ENCODE data around the gene CFAP74.

Gene CFAP74

GRCh38 chr1:2044510-2045319, 41.1 kb upstream of the CFAP74 start:
- H3K27ac Mint-ChIP-seq: no peak overlapping the region
- peaks cover 3% of the 10 kb centered on the region for H3K27me3 Mint-ChIP-seq
- H3K4me3 Mint-ChIP-seq: peak overlapping the region; percentile 78
- H3K9me3 Mint-ChIP-seq: no peaks in the 10 kb centered on the region
- H3K4me1 Mint-ChIP-seq: peaks cover 25% of the 10 kb centered on the region
- no peaks in the 10 kb centered on the region for H3K36me3 Mint-ChIP-seq

GRCh38 chr1:2043886-2044285, 40.3 kb upstream of the CFAP74 start:
- Mint-ChIP-seq H3K36me3 (no peaks in the 10 kb centered on the region), H3K9me3 (no peaks in the 10 kb centered on the region), H3K27me3 (peaks cover 3% of the 10 kb centered on the region), H3K4me3 (peak overlapping the region; percentile 78), H3K4me1 (peaks cover 18% of the 10 kb centered on the region), H3K27ac (peak overlapping the region; percentile 67)

GRCh38 chr1:2042830-2043773, 39.5 kb upstream of the CFAP74 start:
- no peaks in the 10 kb centered on the region for H3K27me3 Mint-ChIP-seq
- H3K4me1 Mint-ChIP-seq: peaks cover 17% of the 10 kb centered on the region
- no peak overlapping the region for H3K27ac Mint-ChIP-seq
- H3K9me3 Mint-ChIP-seq: no peaks in the 10 kb centered on the region
- H3K4me3 Mint-ChIP-seq: no peak overlapping the region
- H3K36me3 Mint-ChIP-seq: no peaks in the 10 kb centered on the region

- no peaks in the 10 kb centered on the region for H3K27me3 Mint-ChIP-seq
- H3K36me3 Mint-ChIP-seq: no peaks in the 10 kb centered on the region
- peak overlapping the region; percentile 35 for H3K27ac Mint-ChIP-seq
- no peak overlapping the region for H3K4me3 Mint-ChIP-seq
- H3K9me3 Mint-ChIP-seq: no peaks in the 10 kb centered on the region
- peaks cover 17% of the 10 kb centered on the region for H3K4me1 Mint-ChIP-seq
These were observed 38.3 kb upstream of the CFAP74 start for GRCh38 chr1:2041887-2042286.

- Mint-ChIP-seq H3K9me3 (no peaks in the 10 kb centered on the region), H3K4me3 (no peak overlapping the region), H3K27ac (no peak overlapping the region), H3K27me3 (no peaks in the 10 kb centered on the region), H3K36me3 (no peaks in the 10 kb centered on the region), H3K4me1 (peaks cover 17% of the 10 kb centered on the region)
These were observed 37.7 kb upstream of the CFAP74 start for GRCh38 chr1:2041305-2041704.

GRCh38 chr1:2039251-2039650, 35.7 kb upstream of the CFAP74 start:
- Mint-ChIP-seq H3K27me3 (no peaks in the 10 kb centered on the region), H3K36me3 (no peaks in the 10 kb centered on the region), H3K4me3 (no peak overlapping the region), H3K27ac (no peak overlapping the region), H3K4me1 (peaks cover 6% of the 10 kb centered on the region), H3K9me3 (no peaks in the 10 kb centered on the region)

GRCh38 chr1:2038229-2038628, 34.6 kb upstream of the CFAP74 start:
- no peaks in the 10 kb centered on the region for H3K4me1 Mint-ChIP-seq
- H3K27me3 Mint-ChIP-seq: no peaks in the 10 kb centered on the region
- no peaks in the 10 kb centered on the region for H3K36me3 Mint-ChIP-seq
- no peaks in the 10 kb centered on the region for H3K9me3 Mint-ChIP-seq
- no peak overlapping the region for H3K27ac Mint-ChIP-seq
- H3K4me3 Mint-ChIP-seq: no peak overlapping the region

GRCh38 chr1:2037314-2037979, 33.9 kb upstream of the CFAP74 start:
- Mint-ChIP-seq H3K27me3 (no peaks in the 10 kb centered on the region), H3K9me3 (no peaks in the 10 kb centered on the region), H3K4me1 (no peaks in the 10 kb centered on the region), H3K36me3 (no peaks in the 10 kb centered on the region), H3K4me3 (no peak overlapping the region), H3K27ac (no peak overlapping the region)

- Mint-ChIP-seq H3K4me3 (no peak overlapping the region), H3K4me1 (no peaks in the 10 kb centered on the region), H3K36me3 (no peaks in the 10 kb centered on the region), H3K27ac (no peak overlapping the region), H3K9me3 (no peaks in the 10 kb centered on the region), H3K27me3 (no peaks in the 10 kb centered on the region)
These were observed 32.7 kb upstream of the CFAP74 start for GRCh38 chr1:2036287-2036686.

GRCh38 chr1:2033165-2033564, 29.6 kb upstream of the CFAP74 start:
- Mint-ChIP-seq H3K4me3 (no peak overlapping the region), H3K27me3 (no peaks in the 10 kb centered on the region), H3K4me1 (no peaks in the 10 kb centered on the region), H3K36me3 (no peaks in the 10 kb centered on the region), H3K27ac (no peak overlapping the region), H3K9me3 (no peaks in the 10 kb centered on the region)

- no peaks in the 10 kb centered on the region for H3K36me3 Mint-ChIP-seq
- no peak overlapping the region for H3K27ac Mint-ChIP-seq
- H3K27me3 Mint-ChIP-seq: no peaks in the 10 kb centered on the region
- H3K4me1 Mint-ChIP-seq: no peaks in the 10 kb centered on the region
- H3K4me3 Mint-ChIP-seq: no peak overlapping the region
- no peaks in the 10 kb centered on the region for H3K9me3 Mint-ChIP-seq
These were observed 29.2 kb upstream of the CFAP74 start for GRCh38 chr1:2032737-2033136.

- H3K4me1 Mint-ChIP-seq: no peaks in the 10 kb centered on the region
- H3K27me3 Mint-ChIP-seq: no peaks in the 10 kb centered on the region
- H3K4me3 Mint-ChIP-seq: no peak overlapping the region
- H3K27ac Mint-ChIP-seq: no peak overlapping the region
- H3K9me3 Mint-ChIP-seq: no peaks in the 10 kb centered on the region
- no peaks in the 10 kb centered on the region for H3K36me3 Mint-ChIP-seq
These were observed 28.3 kb upstream of the CFAP74 start for GRCh38 chr1:2031546-2032540.

- H3K27ac Mint-ChIP-seq: no peak overlapping the region
- H3K4me3 Mint-ChIP-seq: no peak overlapping the region
- H3K27me3 Mint-ChIP-seq: no peaks in the 10 kb centered on the region
- no peaks in the 10 kb centered on the region for H3K36me3 Mint-ChIP-seq
- H3K9me3 Mint-ChIP-seq: no peaks in the 10 kb centered on the region
- peaks cover 4% of the 10 kb centered on the region for H3K4me1 Mint-ChIP-seq
These were observed 26.7 kb upstream of the CFAP74 start for GRCh38 chr1:2030076-2030871.

- H3K9me3 Mint-ChIP-seq: no peaks in the 10 kb centered on the region
- no peak overlapping the region for H3K4me3 Mint-ChIP-seq
- no peaks in the 10 kb centered on the region for H3K27me3 Mint-ChIP-seq
- no peak overlapping the region for H3K27ac Mint-ChIP-seq
- H3K36me3 Mint-ChIP-seq: no peaks in the 10 kb centered on the region
- H3K4me1 Mint-ChIP-seq: peaks cover 4% of the 10 kb centered on the region
These were observed 26.0 kb upstream of the CFAP74 start for GRCh38 chr1:2029561-2029960.

Data from activated naive CD4-positive, alpha-beta T cell treated with anti-CD3 and anti-CD28 coated beads, Interleukin-2, amount 50 U/mL, for 24 hours (primary cell).